GM12878 (cell line): Measurements from ENCODE around the gene CACNA2D2. TPM values are rescaled to one million over a fixed set of nuclear protein-coding genes. Genes with fewer than 3 reads are reported as not detected.
A peak's percentile ranks its signal among the peaks of the same experiment; 100 is the strongest.

Experiments
- ATAC-seq: fragments of 200-7000 bp; cut with Tn5 transposase; 3 replicates; pipeline ENCODE4 v1.9.1; 2020; ENCODE audit warnings: mild to moderate bottlenecking, moderate library complexity
- BruUV-seq: library from RNA; stranded (reverse); fragments of 400-500 nt; replicated peaks from 2 replicates; lab custom pipeline; 2021; lab: Mats Ljungman, UMichigan
- CTCF ChIA-PET: fragments of 300-600 bp; sonication (Branson Sonifier 250); formaldehyde crosslinking; extraction: SDS; loops from one replicate; lab custom pipeline; 2021; ENCODE audit warnings: inconsistent platforms; lab: Yijun Ruan, JAX
- POLR2A ChIA-PET: fragments of 350-600 bp; formaldehyde crosslinking; extraction: SDS; loops from one replicate; lab custom pipeline; 2021; ENCODE audit warnings: inconsistent platforms; lab: Charles Lee
- RAD21 ChIA-PET: fragments of 300-600 bp; sonication (Branson Sonifier 250); formaldehyde crosslinking; loops from one replicate; lab custom pipeline; 2023; ENCODE audit warnings: antibody characterized with exemption; ENCODE audit not compliant: unreplicated experiment; lab: Charles Lee
- SMC1A ChIA-PET: fragments of 300-600 bp; sonication (Branson Sonifier 250); formaldehyde crosslinking; loops from one replicate; lab custom pipeline; 2023; ENCODE audit not compliant: unreplicated experiment, uncharacterized antibody; lab: Charles Lee
- DNase-seq: peaks from one replicate; pipeline ENCODE4 v3.0.0-alpha.2; 2011; ENCODE audit warnings: low read depth, low spot score
- FAIRE-seq: peaks from 3 replicates; lab custom pipeline; 2011; peaks lifted over from hg19 to GRCh38; lab: Jason Lieb, UNC
- H2AFZ ChIP-seq: 2 replicates; pipeline ENCODE4 v1.6.0; 2011; ENCODE audit warnings: low read depth, low read length, control low read depth; ENCODE audit not compliant: control insufficient read depth
- H3K27ac ChIP-seq: 2 replicates; pipeline ENCODE4 v1.5.1; 2011; ENCODE audit warnings: control low read depth; ENCODE audit not compliant: control insufficient read depth, insufficient read depth
- H3K27me3 ChIP-seq, 2 experiments: replicated peaks in 1 of 2; 2 replicates each; pipeline versions ENCODE4 v1.6.0 to v1.6.1; 2011; ENCODE audit warnings: low read length in 1 of 2; ENCODE audit not compliant: control insufficient read depth in 2 of 2, insufficient read depth in 2 of 2
- H3K36me3 ChIP-seq, 2 experiments: 2 replicates each; pipeline ENCODE4 v1.5.1; 2011; ENCODE audit warnings: low read length in 1 of 2; ENCODE audit not compliant: control insufficient read depth in 2 of 2, insufficient read depth in 2 of 2
- H3K4me1 ChIP-seq: 2 replicates; pipeline ENCODE4 v1.6.1; 2011; ENCODE audit warnings: mild to moderate bottlenecking, low read length, moderate library complexity, mixed read lengths; ENCODE audit not compliant: control insufficient read depth, insufficient read depth
- H3K4me2 ChIP-seq: 2 replicates; pipeline ENCODE4 v1.6.0; 2011; ENCODE audit warnings: control low read depth; ENCODE audit not compliant: control insufficient read depth, insufficient read depth
- H3K4me3 ChIP-seq: fragments of 200-600 bp; sonication (generic); 2 replicates; pipeline ENCODE4 v1.5.1; 2016
- H3K79me2 ChIP-seq: 2 replicates; pipeline ENCODE4 v1.6.0; 2011; ENCODE audit warnings: low read length; ENCODE audit not compliant: control insufficient read depth, insufficient read depth
- H3K9ac ChIP-seq: 2 replicates; pipeline ENCODE4 v1.8.0; 2011; ENCODE audit warnings: low read length, control low read depth, mixed read lengths; ENCODE audit not compliant: control insufficient read depth, insufficient read depth
- H3K9me3 ChIP-seq: replicated peaks from 3 replicates; pipeline ENCODE4 v1.5.1; 2011; ENCODE audit warnings: mild to moderate bottlenecking, low read length; ENCODE audit not compliant: control insufficient read depth, insufficient read depth
- H4K20me1 ChIP-seq: 2 replicates; pipeline ENCODE4 v1.6.0; 2011; ENCODE audit not compliant: control insufficient read depth, insufficient read depth
- EZH2 ChIP-seq: IDR thresholded peaks from 2 replicates; pipeline ENCODE4 v1.6.1; 2012; ENCODE audit warnings: low read depth, mild to moderate bottlenecking, control low read depth, inconsistent platforms, low read length, borderline replicate concordance; ENCODE audit not compliant: control insufficient read depth
- FOXK2 ChIP-seq: fragments of 450-650 bp; IDR thresholded peaks from 2 replicates; pipeline ENCODE4 v1.6.1; 2017; ENCODE audit warnings: mild to moderate bottlenecking, moderate library complexity
- GABPA ChIP-seq: IDR thresholded peaks from 2 replicates; pipeline ENCODE4 v1.6.1; 2014; ENCODE audit warnings: antibody characterized with exemption, low read depth, mild to moderate bottlenecking, inconsistent platforms
- JUND ChIP-seq: IDR thresholded peaks from 2 replicates; pipeline ENCODE4 v1.6.1; 2012; ENCODE audit warnings: low read depth, mild to moderate bottlenecking, low read length, improper control_type of control experiment, moderate library complexity
- RB1 ChIP-seq: fragments of 450-650 bp; formaldehyde crosslinking; IDR thresholded peaks from 2 replicates; pipeline ENCODE4 v1.6.1; 2017; ENCODE audit warnings: mild to moderate bottlenecking, borderline replicate concordance
- RCOR1 ChIP-seq: conservative IDR thresholded peaks from 2 replicates; pipeline ENCODE4 v1.6.1; 2012; ENCODE audit warnings: low read depth, low read length, improper control_type of control experiment
- SPI1 ChIP-seq: IDR thresholded peaks from 2 replicates; pipeline ENCODE4 v1.6.1; 2011; ENCODE audit warnings: low read depth, mild to moderate bottlenecking, low read length, moderate library complexity, borderline replicate concordance; ENCODE audit not compliant: insufficient read depth
- STAT3 ChIP-seq: IDR thresholded peaks from 2 replicates; pipeline ENCODE4 v1.6.1; 2011; ENCODE audit warnings: low read depth, low read length, improper control_type of control experiment
- TAF1 ChIP-seq: IDR thresholded peaks from 2 replicates; pipeline ENCODE4 v1.6.1; 2011; ENCODE audit warnings: mild to moderate bottlenecking, low read depth, low read length, borderline replicate concordance
- ZBED1 ChIP-seq: IDR thresholded peaks from 2 replicates; pipeline ENCODE4 v1.6.1; 2016; ENCODE audit warnings: borderline replicate concordance
- ZNF24 ChIP-seq: fragments of 450-650 bp; IDR thresholded peaks from 2 replicates; pipeline ENCODE4 v1.6.1; 2017; ENCODE audit warnings: antibody characterized with exemption, mild to moderate bottlenecking
- ZNF274 ChIP-seq: IDR thresholded peaks from one replicate; pipeline ENCODE4 v1.8.0; 2011; ENCODE audit not compliant: insufficient read length, insufficient read depth
- ZZZ3 ChIP-seq: IDR thresholded peaks from 2 replicates; pipeline ENCODE4 v1.6.1; 2011; ENCODE audit warnings: low read depth; ENCODE audit not compliant: control insufficient read depth, insufficient read length
- WGBS: methylation state at CpG from one replicate; pipeline ENCODE4 v1.1.6; 2016; ENCODE audit warnings: low lambda C conversion rate; ENCODE audit not compliant: insufficient replicate concordance, insufficient coverage; ENCODE audit errors: missing lambda C conversion rate; 5-methylcytosine and 5-hydroxymethylcytosine counted together
- in situ Hi-C: fragments of 300-500 bp; cut with MboI; formaldehyde crosslinking; loops from 9 replicates; pipeline ENCODE4 v1.14.3; 2018; ENCODE audit warnings: mixed read lengths
- intact Hi-C: fragments of 100-400 bp; cut with micrococcal nuclease; formaldehyde crosslinking; loops from one replicate; pipeline ENCODE4 v1.14.2; 2022; ENCODE audit not compliant: unreplicated experiment
- polyA plus RNA-seq, 11 experiments: library from polyadenylated mRNA; depleted of rRNA in 4 of 11; unstranded in 6 of 11; stranded (reverse) in 5 of 11; fragments of >200 nt; fragmentation: Nextera tagmentation in 4 of 11; fragmentation: Illumina TruSeq in 1 of 11; extraction: Ambion mirVana in 4 of 11; extraction: Trizol in 1 of 11; gene quantifications; 1 replicate in 1 of 11; 2 replicates in 10 of 11; pipeline versions ENCODE4 v1.2.1 to v1.2.3, GENCODE V29; 2011 to 2016; ENCODE audit warnings: inconsistent platforms in 2 of 11, missing spikeins in 2 of 11, low read depth in 1 of 11
- total RNA-seq, 4 experiments: library from RNA; depleted of rRNA in 3 of 4; stranded (reverse); fragments of >200 nt in 3 of 4; fragmentation: Illumina TruSeq in 1 of 4; extraction: Trizol in 1 of 4; gene quantifications; 2 replicates each; pipeline versions ENCODE4 v1.2.1 to v1.2.3, GENCODE V29; 2013 to 2021
- TF ChIP-seq, protein P1 (sequence below): fragments of 450-650 bp; IDR thresholded peaks from 2 replicates; pipeline ENCODE4 v1.6.1; 2017; ENCODE audit warnings: low read depth, mild to moderate bottlenecking, moderate library complexity
- TF ChIP-seq, protein P2 (sequence below): IDR thresholded peaks from 2 replicates; pipeline ENCODE4 v1.6.1; 2011; ENCODE audit warnings: low read depth, mild to moderate bottlenecking, low read length, moderate library complexity, borderline replicate concordance; ENCODE audit errors: extremely low read depth
- TF ChIP-seq, protein P3 (sequence below): fragments of 450-650 bp; formaldehyde crosslinking; IDR thresholded peaks from 2 replicates; pipeline ENCODE4 v1.4.0; 2022; ENCODE audit warnings: mild to moderate bottlenecking, moderate library complexity

CACNA2D2 gene
- total and polyA plus RNA-seq, 10 of the 15 experiments (the other 5 are each of a cell fraction or from before 2014, with no cell fraction given): 0.03 to 0.07 TPM; not detected in 8

DNA sequence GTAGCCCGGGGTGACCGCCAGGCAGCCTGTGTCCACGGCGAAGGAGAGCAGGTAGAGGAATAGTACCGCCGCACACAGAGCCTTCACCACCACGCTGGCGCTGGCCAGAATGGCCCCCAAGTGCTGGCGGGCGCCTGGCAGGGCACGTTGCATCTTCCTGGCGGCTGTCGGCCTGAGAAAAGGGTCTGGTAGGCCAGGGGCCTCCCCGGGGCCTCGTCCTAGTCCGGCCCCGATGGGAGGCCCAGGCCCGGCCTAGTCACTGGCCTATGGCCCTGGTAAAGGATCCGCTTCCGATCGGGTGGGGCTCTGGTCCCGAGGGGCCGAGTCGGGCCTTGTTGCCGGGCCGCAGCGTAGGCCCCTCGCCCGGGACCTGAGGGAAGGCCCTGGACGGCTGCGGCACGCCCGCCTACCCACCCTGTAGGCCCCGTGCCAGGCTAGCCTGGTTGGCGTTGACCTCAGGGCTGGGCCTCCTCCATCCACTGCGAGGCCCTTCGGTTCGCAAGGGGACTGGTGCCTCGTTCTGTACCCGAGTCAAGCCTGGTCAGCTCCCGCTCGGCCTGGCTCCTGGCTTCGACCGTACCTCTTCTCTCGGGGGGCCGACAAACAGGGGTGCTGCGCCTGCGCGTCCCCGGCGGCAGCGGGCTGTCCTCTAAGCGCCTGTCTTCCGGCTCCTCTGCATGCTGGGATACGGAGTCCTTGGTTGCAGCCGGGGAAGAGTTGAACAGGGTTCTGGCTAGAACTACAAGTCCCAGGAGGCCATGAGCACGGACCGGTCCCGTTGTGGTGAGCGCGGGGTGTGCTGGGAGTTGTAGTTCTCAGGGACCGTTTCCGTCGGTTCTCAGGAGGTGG is 144.3 kb downstream of the CACNA2D2 start, which contains the start of gene TMEM115 (continued):
- TF ChIP-seq, protein P1, sequence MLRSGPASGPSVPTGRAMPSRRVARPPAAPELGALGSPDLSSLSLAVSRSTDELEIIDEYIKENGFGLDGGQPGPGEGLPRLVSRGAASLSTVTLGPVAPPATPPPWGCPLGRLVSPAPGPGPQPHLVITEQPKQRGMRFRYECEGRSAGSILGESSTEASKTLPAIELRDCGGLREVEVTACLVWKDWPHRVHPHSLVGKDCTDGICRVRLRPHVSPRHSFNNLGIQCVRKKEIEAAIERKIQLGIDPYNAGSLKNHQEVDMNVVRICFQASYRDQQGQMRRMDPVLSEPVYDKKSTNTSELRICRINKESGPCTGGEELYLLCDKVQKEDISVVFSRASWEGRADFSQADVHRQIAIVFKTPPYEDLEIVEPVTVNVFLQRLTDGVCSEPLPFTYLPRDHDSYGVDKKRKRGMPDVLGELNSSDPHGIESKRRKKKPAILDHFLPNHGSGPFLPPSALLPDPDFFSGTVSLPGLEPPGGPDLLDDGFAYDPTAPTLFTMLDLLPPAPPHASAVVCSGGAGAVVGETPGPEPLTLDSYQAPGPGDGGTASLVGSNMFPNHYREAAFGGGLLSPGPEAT: no peak
- TF ChIP-seq, protein P2, sequence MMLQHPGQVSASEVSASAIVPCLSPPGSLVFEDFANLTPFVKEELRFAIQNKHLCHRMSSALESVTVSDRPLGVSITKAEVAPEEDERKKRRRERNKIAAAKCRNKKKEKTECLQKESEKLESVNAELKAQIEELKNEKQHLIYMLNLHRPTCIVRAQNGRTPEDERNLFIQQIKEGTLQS: peak; percentile 65; the same call in 1 of the 2 replicates
- TF ChIP-seq RCOR1 (0 out of 2 replicates have a peak, but pooled peaks have one; percentile 63), ZZZ3 (no peak)

DNA sequence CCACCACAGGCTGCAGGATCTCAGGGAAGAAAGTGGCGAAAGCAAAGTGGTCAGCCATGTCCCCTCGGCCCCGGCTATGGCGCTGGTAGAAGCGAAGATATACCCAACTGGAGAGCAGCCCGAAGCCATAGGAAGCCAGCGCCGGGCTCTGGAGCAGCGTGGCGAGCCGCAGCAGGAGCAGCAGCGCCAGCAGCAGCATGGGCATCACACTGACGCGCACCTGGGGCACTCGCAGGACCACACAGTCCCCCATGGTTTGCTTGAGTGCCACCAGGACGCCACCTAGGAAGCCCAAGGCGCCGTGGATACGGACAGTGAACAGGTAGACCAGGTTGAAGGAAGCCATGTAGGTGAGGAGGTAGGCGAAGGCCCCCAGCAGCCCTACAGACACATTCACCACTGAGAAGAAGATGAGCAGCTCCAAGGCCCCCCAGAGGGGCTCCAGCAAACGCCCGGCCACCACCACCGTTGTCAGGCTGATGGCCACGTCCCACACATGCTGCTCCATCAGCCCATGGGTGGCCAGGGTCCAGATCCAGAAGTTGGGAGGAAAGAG is 145.0 kb downstream of the CACNA2D2 start:
- ATAC-seq (no peak), DNase-seq (no peak), FAIRE-seq (no peak)
- Histone ChIP-seq H3K27me3 (no peaks in the 10 kb centered on the region), H3K4me2 (peak overlapping the region; percentile 97), H3K36me3 (peaks cover 6 to 21% of the 10 kb centered on the region in 2 experiments; a peak in 2 of 4 replicates), H3K9ac (peak overlapping the region; percentile 85), H3K4me1 (peaks cover 18% of the 10 kb centered on the region), H3K4me3 (peak overlapping the region; percentile 78), H3K9me3 (no peaks in the 10 kb centered on the region), H3K27ac (peak overlapping the region; percentile 63), H3K79me2 (peaks cover 33% of the 10 kb centered on the region), H4K20me1 (peaks cover 2% of the 10 kb centered on the region; the same call in 1 of the 2 replicates), H2AFZ (no peak overlapping the region)
- 51% methylated on average over 24 of the region's 24 CpGs for WGBS
- SMC1A ChIA-PET: no interaction called here
- intact Hi-C loops: no loop called here
- RAD21 ChIA-PET: no interaction called here
- in situ Hi-C loops: loop anchor here (10.0 kb wide), 1 partner anchor 1026 kb away; the partner anchor contains the start of gene MANF
- no TSS peak for BruUV-seq
- CTCF ChIA-PET: interaction anchor here (2.9 kb wide), 1 partner anchor 10 kb away, joined by 22 read pairs; no protein-coding TSS in a partner anchor
- POLR2A ChIA-PET: interaction anchor here (2.5 kb wide), 1 partner anchor 21 kb away, joined by 8 read pairs; no protein-coding TSS in a partner anchor
- no peak for TF ChIP-seq ZNF274
- no peak for TF ChIP-seq STAT3
- TF ChIP-seq ZBED1: no peak
- TF ChIP-seq TAF1: no peak
- no peak for TF ChIP-seq GABPA
- TF ChIP-seq, protein P3, sequence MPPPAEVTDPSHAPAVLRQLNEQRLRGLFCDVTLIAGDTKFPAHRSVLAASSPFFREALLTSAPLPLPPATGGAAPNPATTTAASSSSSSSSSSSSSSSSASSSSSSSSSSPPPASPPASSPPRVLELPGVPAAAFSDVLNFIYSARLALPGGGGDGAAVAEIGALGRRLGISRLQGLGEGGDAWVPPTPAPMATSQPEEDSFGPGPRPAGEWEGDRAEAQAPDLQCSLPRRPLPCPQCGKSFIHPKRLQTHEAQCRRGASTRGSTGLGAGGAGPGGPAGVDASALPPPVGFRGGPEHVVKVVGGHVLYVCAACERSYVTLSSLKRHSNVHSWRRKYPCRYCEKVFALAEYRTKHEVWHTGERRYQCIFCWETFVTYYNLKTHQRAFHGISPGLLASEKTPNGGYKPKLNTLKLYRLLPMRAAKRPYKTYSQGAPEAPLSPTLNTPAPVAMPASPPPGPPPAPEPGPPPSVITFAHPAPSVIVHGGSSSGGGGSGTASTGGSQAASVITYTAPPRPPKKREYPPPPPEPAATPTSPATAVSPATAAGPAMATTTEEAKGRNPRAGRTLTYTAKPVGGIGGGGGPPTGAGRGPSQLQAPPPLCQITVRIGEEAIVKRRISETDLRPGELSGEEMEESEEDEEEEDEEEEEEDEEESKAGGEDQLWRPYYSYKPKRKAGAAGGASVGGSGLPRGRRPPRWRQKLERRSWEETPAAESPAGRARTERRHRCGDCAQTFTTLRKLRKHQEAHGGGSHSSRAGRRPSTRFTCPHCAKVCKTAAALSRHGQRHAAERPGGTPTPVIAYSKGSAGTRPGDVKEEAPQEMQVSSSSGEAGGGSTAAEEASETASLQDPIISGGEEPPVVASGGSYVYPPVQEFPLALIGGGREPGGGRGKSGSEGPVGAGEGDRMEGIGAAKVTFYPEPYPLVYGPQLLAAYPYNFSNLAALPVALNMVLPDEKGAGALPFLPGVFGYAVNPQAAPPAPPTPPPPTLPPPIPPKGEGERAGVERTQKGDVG (CRISPR knock-in tag): no peak
- TF ChIP-seq JUND: no peak
- TF ChIP-seq ZNF24: no peak
- TF ChIP-seq EZH2: no peak
- no peak for TF ChIP-seq RB1
- TF ChIP-seq SPI1: no peak
- TF ChIP-seq FOXK2: no peak
